SK-N-SH treated with all-trans-retinoic acid at 6 μM for 48 hours (cell line): ENCODE results near the gene LFNG.

Experiments used
- ATAC-seq: fragments of 200-7000 bp; cut with Tn5 transposase; 3 replicates; pipeline ENCODE4 v1.9.1; 2020; ENCODE audit warnings: mild to moderate bottlenecking, moderate library complexity
- ARNTL ChIP-seq: fragments of 450-650 bp; formaldehyde crosslinking; IDR thresholded peaks from 2 replicates; pipeline ENCODE4 v1.5.0; 2020; ENCODE audit warnings: low read depth, mild to moderate bottlenecking, moderate library complexity, borderline replicate concordance
- BACH2 ChIP-seq: fragments of 250-450 bp; sonication (Bioruptor Pico); IDR thresholded peaks from 2 replicates; pipeline ENCODE4 v1.9.0; 2021; ENCODE audit warnings: mild to moderate bottlenecking, borderline replicate concordance
- CREB5 ChIP-seq: fragments of 250-450 bp; sonication (Bioruptor Pico); IDR thresholded peaks from 2 replicates; pipeline ENCODE4 v1.5.1; 2020; ENCODE audit warnings: low read depth, mild to moderate bottlenecking, moderate library complexity
- ESRRG ChIP-seq: fragments of 250-450 bp; sonication (Bioruptor Pico); IDR thresholded peaks from 2 replicates; pipeline ENCODE4 v1.6.1; 2021; ENCODE audit warnings: mild to moderate bottlenecking
- GLIS3 ChIP-seq: fragments of 250-450 bp; sonication (Bioruptor Pico); IDR thresholded peaks from 2 replicates; pipeline ENCODE4 v1.5.0; 2020; ENCODE audit warnings: mild to moderate bottlenecking, moderate library complexity
- ISL1 ChIP-seq: fragments of 250-450 bp; sonication (Bioruptor Pico); IDR thresholded peaks from 2 replicates; pipeline ENCODE4 v2.1.2; 2022; ENCODE audit warnings: mild to moderate bottlenecking, moderate library complexity
- OSR1 ChIP-seq: fragments of 250-450 bp; sonication (Bioruptor Pico); IDR thresholded peaks from 2 replicates; pipeline ENCODE4 v1.8.0; 2022; ENCODE audit warnings: moderate library complexity, mild to moderate bottlenecking, inconsistent platforms
- PATZ1 ChIP-seq: fragments of 250-450 bp; sonication (Bioruptor Pico); IDR thresholded peaks from 2 replicates; pipeline ENCODE4 v1.8.0; 2020; ENCODE audit warnings: mild to moderate bottlenecking, moderate library complexity, borderline replicate concordance
- POU6F1 ChIP-seq: fragments of 250-450 bp; sonication (Bioruptor Pico); IDR thresholded peaks from 2 replicates; pipeline ENCODE4 v1.8.0; 2021; ENCODE audit warnings: low read depth, mild to moderate bottlenecking, moderate library complexity, borderline replicate concordance
- PPARA ChIP-seq: fragments of 250-450 bp; sonication (Bioruptor Pico); IDR thresholded peaks from 2 replicates; pipeline ENCODE4 v1.5.0; 2020; ENCODE audit warnings: mild to moderate bottlenecking, borderline replicate concordance
- SNAI2 ChIP-seq: fragments of 250-450 bp; sonication (Bioruptor Pico); IDR thresholded peaks from 2 replicates; pipeline ENCODE4 v1.5.0; 2020; ENCODE audit warnings: mild to moderate bottlenecking, moderate library complexity
- TCF4 ChIP-seq: fragments of 250-450 bp; sonication (Bioruptor Pico); IDR thresholded peaks from 2 replicates; pipeline ENCODE4 v1.8.0; 2021; ENCODE audit warnings: mild to moderate bottlenecking, moderate library complexity, borderline replicate concordance
- TOX ChIP-seq: fragments of 250-450 bp; sonication (Bioruptor Pico); IDR thresholded peaks from 2 replicates; pipeline ENCODE4 v1.8.0; 2021; ENCODE audit warnings: mild to moderate bottlenecking, moderate library complexity, borderline replicate concordance
- TSHZ2 ChIP-seq: fragments of 250-450 bp; sonication (Bioruptor Pico); IDR thresholded peaks from 2 replicates; pipeline ENCODE4 v1.5.0; 2020; ENCODE audit warnings: mild to moderate bottlenecking, moderate library complexity
- ZC3H10 ChIP-seq: fragments of 250-450 bp; sonication (Bioruptor Pico); IDR thresholded peaks from 2 replicates; pipeline ENCODE4 v1.5.1; 2021; ENCODE audit warnings: mild to moderate bottlenecking, moderate library complexity
- ZFP3 ChIP-seq: fragments of 250-450 bp; sonication (Bioruptor Pico); IDR thresholded peaks from 2 replicates; pipeline ENCODE4 v1.5.0; 2020; ENCODE audit warnings: mild to moderate bottlenecking, moderate library complexity
- ZFP30 ChIP-seq: fragments of 450-650 bp; formaldehyde crosslinking; IDR thresholded peaks from 2 replicates; pipeline ENCODE4 v1.5.0; 2022; ENCODE audit warnings: mild to moderate bottlenecking, moderate library complexity
- ZNF565 ChIP-seq: fragments of 450-650 bp; formaldehyde crosslinking; conservative IDR thresholded peaks from 2 replicates; pipeline ENCODE4 v1.5.0; 2020; ENCODE audit warnings: low read depth, mild to moderate bottlenecking, moderate library complexity
- ZNF70 ChIP-seq: fragments of 450-650 bp; formaldehyde crosslinking; IDR thresholded peaks from 2 replicates; pipeline ENCODE4 v1.5.0; 2020; ENCODE audit warnings: mild to moderate bottlenecking, moderate library complexity
- ZNF8 ChIP-seq: fragments of 450-650 bp; formaldehyde crosslinking; IDR thresholded peaks from 2 replicates; pipeline ENCODE4 v1.5.0; 2020; ENCODE audit warnings: mild to moderate bottlenecking, moderate library complexity

The LFNG gene

GRCh38 chr7:2545746-2546425, 26.3 kb downstream of the LFNG start:
- TF ChIP-seq ZNF8 (CRISPR knock-in tag) = no peak
- no peak for TF ChIP-seq CREB5
- no peak for TF ChIP-seq GLIS3 (CRISPR knock-in tag)
- no peak for TF ChIP-seq OSR1 (CRISPR knock-in tag)
- TF ChIP-seq SNAI2 (CRISPR knock-in tag) = no peak
- TF ChIP-seq ISL1 (CRISPR knock-in tag) = no peak
- no peak for TF ChIP-seq PPARA (CRISPR knock-in tag)
- no peak for TF ChIP-seq TOX (CRISPR knock-in tag)
- no peak for TF ChIP-seq ARNTL (CRISPR knock-in tag)
- TF ChIP-seq ZFP30 (CRISPR knock-in tag) = no peak
- no peak for TF ChIP-seq TSHZ2 (CRISPR knock-in tag)
- no peak for TF ChIP-seq ZFP3 (CRISPR knock-in tag)
- TF ChIP-seq ZNF565 = no peak
- TF ChIP-seq ZNF70 (CRISPR knock-in tag) = no peak
- TF ChIP-seq POU6F1 (CRISPR knock-in tag) = no peak
- no peak for TF ChIP-seq TCF4
- no peak for TF ChIP-seq ESRRG (CRISPR knock-in tag)
- no peak for TF ChIP-seq BACH2 (CRISPR knock-in tag)
- TF ChIP-seq PATZ1 (CRISPR knock-in tag) = no peak
- TF ChIP-seq, all 23 proteins: peak for 0
- no peak for ATAC-seq

GRCh38 chr7:2546776-2547586, 27.4 kb downstream of the LFNG start:
- no peak for ATAC-seq
- TF ChIP-seq ESRRG (CRISPR knock-in tag) = no peak
- TF ChIP-seq ZFP30 (CRISPR knock-in tag) = no peak
- no peak for TF ChIP-seq BACH2 (CRISPR knock-in tag)
- no peak for TF ChIP-seq ISL1 (CRISPR knock-in tag)
- no peak for TF ChIP-seq TSHZ2 (CRISPR knock-in tag)
- no peak for TF ChIP-seq SNAI2 (CRISPR knock-in tag)
- no peak for TF ChIP-seq ZC3H10 (CRISPR knock-in tag)
- TF ChIP-seq PPARA (CRISPR knock-in tag) = no peak
- no peak for TF ChIP-seq PATZ1 (CRISPR knock-in tag)
- no peak for TF ChIP-seq GLIS3 (CRISPR knock-in tag)
